ENCODE data around the gene TESK2. TPM values are rescaled to one million over a fixed set of nuclear protein-coding genes. Genes with fewer than 3 reads are reported as not detected.
"Not testable (repeated sequence)": the region's sequence is repeated elsewhere in the genome, so short reads cannot be mapped to it uniquely, and the experiment has no call there.

Gene TESK2
- polyA plus RNA-seq, 1 of the 3 experiments (the other 2 are of a cell fraction), result 1.3 TPM

DNA sequence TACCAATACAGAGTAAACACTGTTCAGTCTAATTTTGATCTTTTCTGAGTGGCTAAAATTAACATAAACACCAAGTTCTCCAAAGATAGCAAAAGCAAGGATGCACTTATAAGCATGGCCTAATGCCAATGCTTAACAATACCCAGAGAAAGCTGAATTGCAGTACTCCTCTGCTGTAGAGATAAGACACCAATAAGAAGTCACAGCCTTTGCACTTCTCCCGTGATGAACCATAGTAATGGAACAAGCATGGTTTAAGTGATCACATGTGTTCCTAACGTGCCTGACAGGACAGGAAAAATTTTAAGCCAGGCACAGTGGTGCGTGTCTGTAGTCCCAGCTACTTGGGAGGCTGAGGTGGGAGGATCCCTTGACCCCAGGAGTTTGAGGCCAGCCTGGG lies 25.1 kb upstream of the TESK2 start:
- H3K27ac ChIP-seq (ENCODE audit: low read depth in 2 of 2, low read length in 1 of 2), result no peak overlapping the region
- H3K79me2 ChIP-seq (ENCODE audit: insufficient read depth), result peaks cover 72% of the 10 kb centered on the region
- no peaks in the 10 kb centered on the region for H3K9me3 ChIP-seq
- DNase-seq, result no peak
- no peak overlapping the region for H3K9ac ChIP-seq
- POLR2A ChIA-PET, result no interaction called here
- H3K27me3 ChIP-seq (ENCODE audit: insufficient read depth), result no peaks in the 10 kb centered on the region
- CTCF ChIA-PET, result interaction anchor here (0.8 to 3.6 kb wide), 2 partner anchors 54 to 58 kb away, joined by 3 to 18 read pairs; no protein-coding TSS in a partner anchor
- H3K4me1 ChIP-seq (ENCODE audit: control insufficient read depth in 1 of 2, insufficient read depth in 2 of 2, low read depth in 1 of 2, low read length in 1 of 2), result peaks cover 2 to 9% of the 10 kb centered on the region in 2 experiments; a peak in 3 of 4 replicates
- no peak for TF ChIP-seq SIN3A (IDR thresholded peaks at IDR 0.05; ENCODE audit: borderline replicate concordance, low read depth, low read length)
- no peak for TF ChIP-seq TAF1 (IDR thresholded peaks at IDR 0.05; ENCODE audit: borderline replicate concordance, low read depth, low read length)
- TF ChIP-seq YY1 (IDR thresholded peaks at IDR 0.05; ENCODE audit: low read depth), result no peak
- H4K20me1 ChIP-seq (ENCODE audit: insufficient read depth), result peaks cover 42% of the 10 kb centered on the region
- H3K4me3 ChIP-seq (ENCODE audit: low read depth in 2 of 2, low read length in 1 of 2), result no peak overlapping the region
- no peak overlapping the region for H2AFZ ChIP-seq (ENCODE audit: low read depth)
- H3K9me2 ChIP-seq, result no peaks in the 10 kb centered on the region
- H3F3A ChIP-seq (replicated peaks; ENCODE audit: insufficient read depth), result peaks cover 29% of the 10 kb centered on the region
- WGBS (ENCODE audit: low lambda C conversion rate), result 66% methylated on average over 3 of the region's 3 CpGs
- no peak overlapping the region for H3K4me2 ChIP-seq
- peaks cover 53 to 70% of the 10 kb centered on the region in 2 experiments for H3K36me3 ChIP-seq (replicated peaks in 1 of 2; ENCODE audit: control insufficient read depth in 1 of 2, insufficient read depth in 2 of 2, low read length in 1 of 2)

DNA sequence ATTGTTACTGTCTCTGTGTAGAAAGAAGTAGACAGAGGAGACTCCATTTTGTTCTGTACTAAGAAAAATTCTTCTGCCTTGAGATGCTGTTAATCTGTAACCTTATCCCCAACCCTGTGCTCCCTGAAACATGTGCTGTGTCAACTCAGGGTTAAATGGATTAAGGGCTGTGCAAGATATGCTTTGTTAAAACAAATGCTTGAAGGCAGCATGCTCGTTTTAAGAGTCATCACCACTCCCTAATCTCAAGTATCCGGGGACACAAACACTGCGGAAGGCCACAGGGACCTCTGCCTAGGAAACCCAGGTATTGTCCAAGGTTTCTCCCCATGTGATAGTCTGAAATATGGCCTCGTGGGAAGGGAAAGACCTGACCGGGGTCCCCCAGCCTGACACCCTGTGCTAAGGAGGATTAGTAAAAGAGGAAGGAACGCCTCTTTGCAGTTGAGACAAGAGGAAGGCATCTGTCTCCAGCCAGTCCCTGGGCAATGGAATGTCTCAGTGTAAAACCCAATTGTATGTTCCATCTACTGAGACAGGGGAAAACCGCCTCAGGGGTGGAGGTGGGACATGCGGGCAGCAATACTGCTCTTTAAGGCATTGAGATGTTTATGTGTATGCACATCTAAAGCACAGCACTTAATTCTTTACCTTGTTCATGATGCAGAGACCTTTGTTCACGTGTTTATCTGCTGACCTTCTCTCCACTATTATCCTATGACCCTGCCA lies 22.7 kb upstream of the TESK2 start:
- H3K27ac ChIP-seq (ENCODE audit: low read depth in 2 of 2, low read length in 1 of 2); H3K9ac ChIP-seq; H3K9me2 ChIP-seq; H3K4me3 ChIP-seq (ENCODE audit: low read depth in 2 of 2, low read length in 1 of 2); H3K4me1 ChIP-seq (ENCODE audit: control insufficient read depth in 1 of 2, insufficient read depth in 2 of 2, low read depth in 1 of 2, low read length in 1 of 2); DNase-seq; H2AFZ ChIP-seq (ENCODE audit: low read depth); H3K4me2 ChIP-seq; H3K27me3 ChIP-seq (ENCODE audit: insufficient read depth); H3K9me3 ChIP-seq: not testable (repeated sequence)
- POLR2A ChIA-PET, result interaction anchor here (3.2 kb wide), 1 partner anchor 8 kb away, joined by 29 read pairs; the partner anchor contains the start of gene PRDX1
- peaks cover 69 to 81% of the 10 kb centered on the region in 2 experiments for H3K36me3 ChIP-seq (replicated peaks in 1 of 2; ENCODE audit: control insufficient read depth in 1 of 2, insufficient read depth in 2 of 2, low read length in 1 of 2)
- peaks cover 24% of the 10 kb centered on the region for H3F3A ChIP-seq (replicated peaks; ENCODE audit: insufficient read depth)
- 65% methylated on average over 7 of the region's 9 CpGs for WGBS (ENCODE audit: low lambda C conversion rate)
- peaks cover 25% of the 10 kb centered on the region for H4K20me1 ChIP-seq (ENCODE audit: insufficient read depth)
- CTCF ChIA-PET, result interaction anchor here (1.0 to 8.4 kb wide), 9 partner anchors 13 to 710 kb away, joined by 3 to 164 read pairs (median 11); partner anchors contain the start of genes AKR1A1, CCDC163 and MMACHC
- H3K79me2 ChIP-seq (ENCODE audit: insufficient read depth), result peaks cover 49% of the 10 kb centered on the region

GRCh38 chr1:45512641-45513054 lies 21.7 kb upstream of the TESK2 start:
- 100% methylated on average over 1 of the region's 1 CpG for WGBS (ENCODE audit: low lambda C conversion rate)
- ChIA-PET POLR2A (interaction anchor here (0.6 to 3.2 kb wide), 5 partner anchors 9 to 70 kb away, joined by 3 to 29 read pairs (median 3); partner anchors contain the start of genes AKR1A1 and PRDX1), CTCF (interaction anchor here (0.7 to 8.4 kb wide), 36 partner anchors 9 to 711 kb away, joined by 3 to 164 read pairs (median 4); partner anchors contain the start of genes AKR1A1, CCDC163, MMACHC and MUTYH)
- Histone ChIP-seq H3K79me2 (ENCODE audit: insufficient read depth) (peaks cover 38% of the 10 kb centered on the region), H2AFZ (ENCODE audit: low read depth) (no peak overlapping the region), H3K4me1 (ENCODE audit: control insufficient read depth in 1 of 2, insufficient read depth in 2 of 2, low read depth in 1 of 2, low read length in 1 of 2) (no peaks in the 10 kb centered on the region), H3K9me3 (no peaks in the 10 kb centered on the region), H4K20me1 (ENCODE audit: insufficient read depth) (peaks cover 21% of the 10 kb centered on the region; the same call in 1 of the 2 replicates), H3K36me3 (replicated peaks in 1 of 2; ENCODE audit: control insufficient read depth in 1 of 2, insufficient read depth in 2 of 2, low read length in 1 of 2) (peaks cover 75 to 76% of the 10 kb centered on the region in 2 experiments), H3K27ac (ENCODE audit: low read depth in 2 of 2, low read length in 1 of 2) (no peak overlapping the region), H3K9ac (no peak overlapping the region), H3K4me2 (no peak overlapping the region), H3F3A (replicated peaks; ENCODE audit: insufficient read depth) (peaks cover 31% of the 10 kb centered on the region), H3K9me2 (no peaks in the 10 kb centered on the region), H3K4me3 (ENCODE audit: low read depth in 2 of 2, low read length in 1 of 2) (no peak overlapping the region), H3K27me3 (ENCODE audit: insufficient read depth) (no peaks in the 10 kb centered on the region)
- DNase-seq, result peak; percentile 66
- TF ChIP-seq, protein P1, sequence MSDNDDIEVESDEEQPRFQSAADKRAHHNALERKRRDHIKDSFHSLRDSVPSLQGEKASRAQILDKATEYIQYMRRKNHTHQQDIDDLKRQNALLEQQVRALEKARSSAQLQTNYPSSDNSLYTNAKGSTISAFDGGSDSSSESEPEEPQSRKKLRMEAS (IDR thresholded peaks at IDR 0.05; ENCODE audit: low read depth), result peak; percentile 73; the same call in 1 of the 2 replicates
- TF ChIP-seq SIN3A (IDR thresholded peaks at IDR 0.05; ENCODE audit: borderline replicate concordance, low read depth, low read length), result peak; percentile 95
- TF ChIP-seq EP300 (IDR thresholded peaks at IDR 0.05; ENCODE audit: borderline replicate concordance in 1 of 2, low read depth in 1 of 2, low read length in 1 of 2), result no peak
- peak; percentile 82 for TF ChIP-seq SMC3 (IDR thresholded peaks at IDR 0.05; ENCODE audit: low read depth, low read length)
- TF ChIP-seq RAD21 (IDR thresholded peaks at IDR 0.05; ENCODE audit: low read length), result peak; percentile 75
- no peak for TF ChIP-seq ELF1 (IDR thresholded peaks at IDR 0.05)
- TF ChIP-seq FOXM1 (IDR thresholded peaks at IDR 0.05; ENCODE audit: low read depth), result no peak
- peak; percentile 95 for TF ChIP-seq MXI1 (IDR thresholded peaks at IDR 0.05; ENCODE audit: low read depth, low read length)
- peak; percentile 79 for TF ChIP-seq CTCF (IDR thresholded peaks at IDR 0.05)
- TF ChIP-seq TCF12 (IDR thresholded peaks at IDR 0.05), result peak; percentile 31; the same call in 1 of the 2 replicates
- no peak for TF ChIP-seq RXRA (IDR thresholded peaks at IDR 0.05; ENCODE audit: borderline replicate concordance, low read depth)
